Measurements from ENCODE around the gene COMP.

GRCh38 chr19:18793144-18794028, 2.3 kb upstream of the COMP start:
- TF ChIP-seq CTCF (IDR thresholded peaks at IDR 0.05; ENCODE audit: low read depth, low read length, poor library complexity, severe bottlenecking) (no peak), EZH2phosphoT487 (IDR thresholded peaks at IDR 0.05; ENCODE audit: borderline replicate concordance, low read length) (no peak)
